Measurements from ENCODE around the gene RNF182. TPM values are rescaled to one million over a fixed set of nuclear protein-coding genes. Genes with fewer than 3 reads are reported as not detected.

The RNF182 gene
- total RNA-seq, 1 donor from 2014 or later: 2.3 TPM

DNA sequence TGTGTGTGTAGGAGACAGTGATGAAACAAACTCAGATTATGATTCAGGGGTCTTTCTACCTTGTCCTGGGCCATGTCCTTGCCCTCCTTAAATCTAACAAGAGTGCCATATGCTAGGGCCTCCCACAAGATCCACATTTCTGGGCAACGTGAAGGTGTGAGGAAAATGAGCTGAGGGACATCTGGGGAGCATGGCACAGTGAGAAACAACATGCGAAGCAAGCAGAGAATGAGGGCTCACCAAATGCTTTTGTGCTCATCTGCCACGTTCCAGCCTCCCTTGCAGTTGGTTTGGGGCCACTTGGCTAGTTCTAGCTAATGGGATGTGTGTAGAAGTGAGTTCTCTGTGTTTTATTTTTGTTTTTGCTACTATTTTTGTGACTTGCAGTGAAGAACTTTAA lies 21.4 kb upstream of the RNF182 start:
- TF ChIP-seq, protein P1, sequence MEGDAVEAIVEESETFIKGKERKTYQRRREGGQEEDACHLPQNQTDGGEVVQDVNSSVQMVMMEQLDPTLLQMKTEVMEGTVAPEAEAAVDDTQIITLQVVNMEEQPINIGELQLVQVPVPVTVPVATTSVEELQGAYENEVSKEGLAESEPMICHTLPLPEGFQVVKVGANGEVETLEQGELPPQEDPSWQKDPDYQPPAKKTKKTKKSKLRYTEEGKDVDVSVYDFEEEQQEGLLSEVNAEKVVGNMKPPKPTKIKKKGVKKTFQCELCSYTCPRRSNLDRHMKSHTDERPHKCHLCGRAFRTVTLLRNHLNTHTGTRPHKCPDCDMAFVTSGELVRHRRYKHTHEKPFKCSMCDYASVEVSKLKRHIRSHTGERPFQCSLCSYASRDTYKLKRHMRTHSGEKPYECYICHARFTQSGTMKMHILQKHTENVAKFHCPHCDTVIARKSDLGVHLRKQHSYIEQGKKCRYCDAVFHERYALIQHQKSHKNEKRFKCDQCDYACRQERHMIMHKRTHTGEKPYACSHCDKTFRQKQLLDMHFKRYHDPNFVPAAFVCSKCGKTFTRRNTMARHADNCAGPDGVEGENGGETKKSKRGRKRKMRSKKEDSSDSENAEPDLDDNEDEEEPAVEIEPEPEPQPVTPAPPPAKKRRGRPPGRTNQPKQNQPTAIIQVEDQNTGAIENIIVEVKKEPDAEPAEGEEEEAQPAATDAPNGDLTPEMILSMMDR (conservative IDR thresholded peaks at IDR 0.05): no peak
- Mint-ChIP-seq H3K27me3 (ENCODE audit: low read depth) (peaks cover 50% of the 10 kb centered on the region), H3K4me1 (no peaks in the 10 kb centered on the region), H3K9me3 (no peaks in the 10 kb centered on the region), H3K36me3 (ENCODE audit: low read depth) (no peaks in the 10 kb centered on the region), H3K4me3 (no peak overlapping the region), H3K27ac (ENCODE audit: unreplicated experiment) (no peak overlapping the region)
- no peak for DNase-seq (ENCODE audit: low read depth, low spot score)

- H3K4me3 Mint-ChIP-seq: no peak overlapping the region
- no peak for DNase-seq (ENCODE audit: low read depth, low spot score)
- no peaks in the 10 kb centered on the region for H3K9me3 Mint-ChIP-seq
- H3K27ac Mint-ChIP-seq (ENCODE audit: unreplicated experiment): no peak overlapping the region
- H3K36me3 Mint-ChIP-seq (ENCODE audit: low read depth): no peaks in the 10 kb centered on the region
- TF ChIP-seq, protein P1 (conservative IDR thresholded peaks at IDR 0.05): no peak
- H3K27me3 Mint-ChIP-seq (ENCODE audit: low read depth): peaks cover 48% of the 10 kb centered on the region
- H3K4me1 Mint-ChIP-seq: no peaks in the 10 kb centered on the region
Measured at GRCh38 chr6:13907001-13907350, 17.8 kb upstream of the RNF182 start.

- TF ChIP-seq, protein P1 (conservative IDR thresholded peaks at IDR 0.05): no peak
- no peak overlapping the region for H3K27ac Mint-ChIP-seq (ENCODE audit: unreplicated experiment)
- no peak for DNase-seq (ENCODE audit: low read depth, low spot score)
- H3K27me3 Mint-ChIP-seq (ENCODE audit: low read depth): peaks cover 50% of the 10 kb centered on the region
- H3K36me3 Mint-ChIP-seq (ENCODE audit: low read depth): no peaks in the 10 kb centered on the region
- no peak overlapping the region for H3K4me3 Mint-ChIP-seq
- no peaks in the 10 kb centered on the region for H3K9me3 Mint-ChIP-seq
- H3K4me1 Mint-ChIP-seq: no peaks in the 10 kb centered on the region
Measured at GRCh38 chr6:13907614-13908215, 17.0 kb upstream of the RNF182 start.

- TF ChIP-seq, protein P1 (conservative IDR thresholded peaks at IDR 0.05): peak; percentile 91
- Mint-ChIP-seq H3K27me3 (ENCODE audit: low read depth) (peaks cover 42% of the 10 kb centered on the region), H3K36me3 (ENCODE audit: low read depth) (no peaks in the 10 kb centered on the region), H3K27ac (ENCODE audit: unreplicated experiment) (no peak overlapping the region), H3K9me3 (no peaks in the 10 kb centered on the region), H3K4me1 (no peaks in the 10 kb centered on the region), H3K4me3 (no peak overlapping the region)
- DNase-seq (ENCODE audit: low read depth, low spot score): peak; percentile 37
Measured at GRCh38 chr6:13908955-13909381, 15.8 kb upstream of the RNF182 start.

GRCh38 chr6:13910443-13910842 lies 14.3 kb upstream of the RNF182 start:
- Mint-ChIP-seq H3K27ac (ENCODE audit: unreplicated experiment) (no peak overlapping the region), H3K36me3 (ENCODE audit: low read depth) (no peaks in the 10 kb centered on the region), H3K27me3 (ENCODE audit: low read depth) (peaks cover 29% of the 10 kb centered on the region), H3K4me1 (peaks cover 4% of the 10 kb centered on the region), H3K4me3 (no peak overlapping the region), H3K9me3 (no peaks in the 10 kb centered on the region)
- DNase-seq (ENCODE audit: low read depth, low spot score): no peak
- TF ChIP-seq, protein P1 (conservative IDR thresholded peaks at IDR 0.05): no peak

Measured in neural crest cell (in vitro differentiated cells).